Right ventricle myocardium superior (tissue), 1 donor: ENCODE results near the gene SIRT5. TPM values are rescaled to one million over a fixed set of nuclear protein-coding genes. Genes with fewer than 3 reads are reported as not detected.

Experiments used
- ATAC-seq: fragments of 200-7000 bp; cut with Tn5 transposase; one replicate; pipeline ENCODE4 v1.9.1; 2020; ENCODE audit warnings: mild to moderate bottlenecking; ENCODE audit not compliant: poor library complexity
- DNase-seq: peaks from one replicate; pipeline ENCODE4 v3.0.0-alpha.2; 2020
- intact Hi-C: fragments of 100-400 bp; cut with DNase I; formaldehyde crosslinking; loops from one replicate; pipeline ENCODE4 v1.11.2; 2022
- total RNA-seq: library from RNA; stranded (reverse); fragmentation: NEBNext Ultra II Directional; extraction: Animal tissue kit (Norgen Biotek cat#: 25700); gene quantifications from one replicate; pipeline ENCODE4 v1.2.1, GENCODE V29; 2021
- donor health status: DM: no; HTN: yes; CAD: no; lungs with severe emphysema.

SIRT5 gene
- total RNA-seq, 1 donor from 2014 or later = 53.3 TPM

GRCh38 chr6:13660893-13661292 lies 86.5 kb downstream of the SIRT5 start:
- ATAC-seq (peak; percentile 51), DNase-seq (no peak)
- intact Hi-C loops = no loop called here

GRCh38 chr6:13661647-13662046 lies 87.2 kb downstream of the SIRT5 start:
- DNase-seq = no peak
- no peak for ATAC-seq
- intact Hi-C loops = no loop called here

GRCh38 chr6:13662651-13663334 lies 88.4 kb downstream of the SIRT5 start:
- no peak for DNase-seq
- no peak for ATAC-seq
- intact Hi-C loops = no loop called here

GRCh38 chr6:13663986-13664385 lies 89.6 kb downstream of the SIRT5 start:
- intact Hi-C loops = no loop called here

More at GRCh38 chr6:13663986-13664385, 89.6 kb downstream of the SIRT5 start:
- ATAC-seq (no peak), DNase-seq (no peak)

Other genes with a start within 250 kb of the SIRT5 start
- gene TBC1D7, start 246.1 kb upstream of the SIRT5 start, total RNA-seq = 36.0 TPM
- gene GFOD1, start 87.0 kb upstream of the SIRT5 start, total RNA-seq = 46.2 TPM
- 47.9 TPM for gene NOL7, start 40.7 kb downstream of the SIRT5 start, total RNA-seq
- gene RANBP9, start 137.2 kb downstream of the SIRT5 start, total RNA-seq = 29.9 TPM
- gene MCUR1, start 240.0 kb downstream of the SIRT5 start, total RNA-seq = 35.7 TPM